ENCODE measurements around the gene IRX4.
"Not testable (repeated sequence)": the region's sequence is repeated elsewhere in the genome, so short reads cannot be mapped to it uniquely, and the experiment has no call there.

The IRX4 gene

GRCh38 chr5:1879292-1880263 lies 3.1 kb downstream of the IRX4 start:
- DNase-seq (ENCODE audit: low read depth, low spot score): no peak

GRCh38 chr5:1878050-1878849 lies 4.5 kb downstream of the IRX4 start:
- no peak for DNase-seq (ENCODE audit: low read depth, low spot score)

GRCh38 chr5:1877103-1878049 lies 5.3 kb downstream of the IRX4 start:
- DNase-seq (ENCODE audit: low read depth, low spot score): no peak

- DNase-seq (ENCODE audit: low read depth, low spot score): no peak
Observed at GRCh38 chr5:1876660-1877064, 6.1 kb downstream of the IRX4 start.

GRCh38 chr5:1875843-1876659 lies 6.7 kb downstream of the IRX4 start:
- no peak for DNase-seq (ENCODE audit: low read depth, low spot score)

- no peak for DNase-seq (ENCODE audit: low read depth, low spot score)
Observed at GRCh38 chr5:1875281-1875842, 7.4 kb downstream of the IRX4 start.

GRCh38 chr5:1874771-1875220 lies 7.9 kb downstream of the IRX4 start:
- DNase-seq (ENCODE audit: low read depth, low spot score): no peak

- DNase-seq (ENCODE audit: low read depth, low spot score): no peak
Observed at GRCh38 chr5:1874348-1874747, 8.4 kb downstream of the IRX4 start.

- no peak for DNase-seq (ENCODE audit: low read depth, low spot score)
Observed at GRCh38 chr5:1873243-1873959, 9.3 kb downstream of the IRX4 start.

- DNase-seq (ENCODE audit: low read depth, low spot score): no peak
Observed at GRCh38 chr5:1871441-1871840, 11.3 kb downstream of the IRX4 start.

- DNase-seq (ENCODE audit: low read depth, low spot score): not testable (repeated sequence)
Observed at GRCh38 chr5:1870435-1871272, 12.1 kb downstream of the IRX4 start.

GRCh38 chr5:1868886-1869475 lies 13.7 kb downstream of the IRX4 start:
- no peak for DNase-seq (ENCODE audit: low read depth, low spot score)

- no peak for DNase-seq (ENCODE audit: low read depth, low spot score)
Observed at GRCh38 chr5:1867815-1868143, 14.9 kb downstream of the IRX4 start.

- DNase-seq (ENCODE audit: low read depth, low spot score): no peak
Observed at GRCh38 chr5:1867114-1867814, 15.5 kb downstream of the IRX4 start.

GRCh38 chr5:1865948-1866347 lies 16.8 kb downstream of the IRX4 start:
- no peak for DNase-seq (ENCODE audit: low read depth, low spot score)

GRCh38 chr5:1865486-1865885 lies 17.2 kb downstream of the IRX4 start:
- no peak for DNase-seq (ENCODE audit: low read depth, low spot score)

GRCh38 chr5:1864896-1865440 lies 17.8 kb downstream of the IRX4 start:
- DNase-seq (ENCODE audit: low read depth, low spot score): no peak

Measured in activated naive CD8-positive, alpha-beta T cell treated with anti-CD3 and anti-CD28 coated beads, Interleukin-2, amount 50 U/mL, for 16 hours (primary cell).